Body of pancreas (tissue), 4 donors: ENCODE measurements around the gene KCNJ3.

Experiments used
- CTCF ChIP-seq, 7 experiments: fragments of 450-650 bp in 4 of 7; fragments of 200-600 bp in 3 of 7; sonication (generic) in 3 of 7; IDR thresholded peaks; one replicate each; pipeline ENCODE4 v1.5.1; 2016 to 2019; ENCODE audit warnings: antibody characterized with exemption in 7 of 7
- POLR2A ChIP-seq, 3 donors: fragments of 450-650 bp; IDR thresholded peaks; one replicate each; pipeline ENCODE4 v1.6.1; 2016; ENCODE audit warnings: antibody characterized with exemption in 3 of 3, mild to moderate bottlenecking in 2 of 3

- TF ChIP-seq CTCF (IDR thresholded peaks at IDR 0.05), result no peak
- TF ChIP-seq POLR2A (IDR thresholded peaks at IDR 0.05), result no peak
Measured at GRCh38 chr2:154677401-154677800, 21.1 kb upstream of the KCNJ3 start.
